Panc1 (cell line): ENCODE measurements around the gene STAC3.

Source experiments
- POLR2AphosphoS5 ChIP-seq: IDR thresholded peaks from 2 replicates; pipeline ENCODE4 v1.6.1; 2012; ENCODE audit warnings: mild to moderate bottlenecking, low read depth, low read length, moderate library complexity
- SIN3A ChIP-seq: IDR thresholded peaks from 2 replicates; pipeline ENCODE4 v1.6.1; 2012; ENCODE audit warnings: low read depth, mild to moderate bottlenecking, low read length, moderate library complexity, borderline replicate concordance; ENCODE audit not compliant: insufficient read depth
- TCF7L2 ChIP-seq: IDR thresholded peaks from 2 replicates; pipeline ENCODE4 v1.6.1; 2011; ENCODE audit warnings: mild to moderate bottlenecking, low read depth, low read length, inconsistent platforms
- TF ChIP-seq, protein P1 (sequence below): fragments of 450-650 bp; IDR thresholded peaks from 2 replicates; pipeline ENCODE4 v1.5.1; 2017; ENCODE audit warnings: mild to moderate bottlenecking
- TF ChIP-seq, protein P2 (sequence below), 2 experiments: IDR thresholded peaks; 2 replicates each; pipeline ENCODE4 v1.6.1; 2011 to 2012; ENCODE audit warnings: low read depth in 2 of 2, control low read depth in 1 of 2, low read length in 1 of 2, mild to moderate bottlenecking in 1 of 2, moderate library complexity in 1 of 2; ENCODE audit not compliant: insufficient read depth in 1 of 2

DNA sequence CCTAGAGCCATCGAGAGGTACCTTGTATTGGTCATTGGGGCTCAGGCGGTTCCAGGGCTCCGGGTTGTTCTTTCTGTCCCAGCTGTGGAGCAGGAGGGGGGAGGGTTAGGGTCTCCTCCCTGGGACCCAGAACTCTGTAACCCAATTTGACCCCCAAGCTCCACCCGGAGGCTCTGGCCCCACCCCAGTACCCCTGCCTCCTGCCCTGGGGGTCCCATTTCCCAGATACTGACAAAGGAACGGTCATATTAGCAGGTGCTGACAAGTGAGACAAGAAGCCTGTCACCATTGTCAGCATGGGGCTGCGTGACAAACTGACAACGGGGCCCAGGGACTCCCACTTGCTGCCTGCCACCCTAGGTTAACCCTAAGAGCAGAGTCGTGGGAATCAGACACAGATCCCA is 15.3 kb downstream of the STAC3 start:
- TF ChIP-seq TCF7L2 = no peak
- TF ChIP-seq, protein P1, sequence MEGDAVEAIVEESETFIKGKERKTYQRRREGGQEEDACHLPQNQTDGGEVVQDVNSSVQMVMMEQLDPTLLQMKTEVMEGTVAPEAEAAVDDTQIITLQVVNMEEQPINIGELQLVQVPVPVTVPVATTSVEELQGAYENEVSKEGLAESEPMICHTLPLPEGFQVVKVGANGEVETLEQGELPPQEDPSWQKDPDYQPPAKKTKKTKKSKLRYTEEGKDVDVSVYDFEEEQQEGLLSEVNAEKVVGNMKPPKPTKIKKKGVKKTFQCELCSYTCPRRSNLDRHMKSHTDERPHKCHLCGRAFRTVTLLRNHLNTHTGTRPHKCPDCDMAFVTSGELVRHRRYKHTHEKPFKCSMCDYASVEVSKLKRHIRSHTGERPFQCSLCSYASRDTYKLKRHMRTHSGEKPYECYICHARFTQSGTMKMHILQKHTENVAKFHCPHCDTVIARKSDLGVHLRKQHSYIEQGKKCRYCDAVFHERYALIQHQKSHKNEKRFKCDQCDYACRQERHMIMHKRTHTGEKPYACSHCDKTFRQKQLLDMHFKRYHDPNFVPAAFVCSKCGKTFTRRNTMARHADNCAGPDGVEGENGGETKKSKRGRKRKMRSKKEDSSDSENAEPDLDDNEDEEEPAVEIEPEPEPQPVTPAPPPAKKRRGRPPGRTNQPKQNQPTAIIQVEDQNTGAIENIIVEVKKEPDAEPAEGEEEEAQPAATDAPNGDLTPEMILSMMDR = no peak
- TF ChIP-seq, protein P2, sequence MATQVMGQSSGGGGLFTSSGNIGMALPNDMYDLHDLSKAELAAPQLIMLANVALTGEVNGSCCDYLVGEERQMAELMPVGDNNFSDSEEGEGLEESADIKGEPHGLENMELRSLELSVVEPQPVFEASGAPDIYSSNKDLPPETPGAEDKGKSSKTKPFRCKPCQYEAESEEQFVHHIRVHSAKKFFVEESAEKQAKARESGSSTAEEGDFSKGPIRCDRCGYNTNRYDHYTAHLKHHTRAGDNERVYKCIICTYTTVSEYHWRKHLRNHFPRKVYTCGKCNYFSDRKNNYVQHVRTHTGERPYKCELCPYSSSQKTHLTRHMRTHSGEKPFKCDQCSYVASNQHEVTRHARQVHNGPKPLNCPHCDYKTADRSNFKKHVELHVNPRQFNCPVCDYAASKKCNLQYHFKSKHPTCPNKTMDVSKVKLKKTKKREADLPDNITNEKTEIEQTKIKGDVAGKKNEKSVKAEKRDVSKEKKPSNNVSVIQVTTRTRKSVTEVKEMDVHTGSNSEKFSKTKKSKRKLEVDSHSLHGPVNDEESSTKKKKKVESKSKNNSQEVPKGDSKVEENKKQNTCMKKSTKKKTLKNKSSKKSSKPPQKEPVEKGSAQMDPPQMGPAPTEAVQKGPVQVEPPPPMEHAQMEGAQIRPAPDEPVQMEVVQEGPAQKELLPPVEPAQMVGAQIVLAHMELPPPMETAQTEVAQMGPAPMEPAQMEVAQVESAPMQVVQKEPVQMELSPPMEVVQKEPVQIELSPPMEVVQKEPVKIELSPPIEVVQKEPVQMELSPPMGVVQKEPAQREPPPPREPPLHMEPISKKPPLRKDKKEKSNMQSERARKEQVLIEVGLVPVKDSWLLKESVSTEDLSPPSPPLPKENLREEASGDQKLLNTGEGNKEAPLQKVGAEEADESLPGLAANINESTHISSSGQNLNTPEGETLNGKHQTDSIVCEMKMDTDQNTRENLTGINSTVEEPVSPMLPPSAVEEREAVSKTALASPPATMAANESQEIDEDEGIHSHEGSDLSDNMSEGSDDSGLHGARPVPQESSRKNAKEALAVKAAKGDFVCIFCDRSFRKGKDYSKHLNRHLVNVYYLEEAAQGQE (IDR thresholded peaks at IDR 0.05; ENCODE audit: insufficient read depth in 1 of 2, low read depth in 2 of 2, low read length in 1 of 2) = no peak
- TF ChIP-seq POLR2AphosphoS5 = no peak
- TF ChIP-seq SIN3A = no peak
